ENCODE data around the gene KIF4B.

DNA sequence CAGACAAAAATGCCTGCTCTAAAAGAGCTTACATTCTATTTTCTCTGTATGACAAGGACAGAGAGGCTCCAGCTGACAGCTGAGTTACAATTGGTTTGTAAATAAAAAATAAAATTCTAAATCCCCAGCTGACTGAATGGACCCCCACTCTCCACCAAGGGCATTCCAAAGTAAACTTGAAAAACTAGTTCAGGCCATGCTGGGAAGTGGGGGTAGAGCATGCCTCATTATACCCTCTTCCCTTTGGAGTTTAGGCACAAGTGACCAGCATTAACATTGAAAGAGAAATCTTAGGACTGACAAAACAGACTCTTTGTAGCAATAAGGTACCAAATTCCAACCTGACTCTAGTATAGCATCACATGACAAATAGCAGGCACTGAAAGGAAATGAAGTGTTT lies 31.0 kb downstream of the KIF4B start:
- no peak for TF ChIP-seq CTCF (IDR thresholded peaks at IDR 0.05; ENCODE audit: low read depth, low read length, poor library complexity, severe bottlenecking)
- TF ChIP-seq EZH2phosphoT487 (IDR thresholded peaks at IDR 0.05; ENCODE audit: borderline replicate concordance, low read length), result no peak
